Heart left ventricle (tissue), 16 donors: ENCODE measurements around the gene UBE2F. TPM values are rescaled to one million over a fixed set of nuclear protein-coding genes. Genes with fewer than 3 reads are reported as not detected.
A peak's percentile ranks its signal among the peaks of the same experiment; 100 is the strongest.

Experiments
- ATAC-seq, 4 donors: fragments of 200-7000 bp; cut with Tn5 transposase; one replicate each; pipeline ENCODE4 v1.9.1; 2020 to 2022; ENCODE audit warnings: moderate library complexity in 4 of 4, mild to moderate bottlenecking in 3 of 4, moderate number of reproducible peaks in 1 of 4
- DNase-seq, 5 donors: peaks; one replicate each; pipeline ENCODE4 v3.0.0-alpha.2; 2020
- H3K27ac ChIP-seq, 12 donors: fragments of 200-600 bp; sonication (generic) in 4 of 12; one replicate each; pipeline versions ENCODE4 v1.5.0 to v1.8.0; 2016 to 2022; ENCODE audit warnings: mild to moderate bottlenecking in 2 of 12
- H3K27me3 ChIP-seq, 9 donors: fragments of 200-600 bp; sonication (generic) in 2 of 9; one replicate each; pipeline versions ENCODE4 v1.5.1 to v1.8.0; 2016 to 2022; ENCODE audit warnings: mild to moderate bottlenecking in 3 of 9
- H3K36me3 ChIP-seq, 9 donors: fragments of 200-600 bp; sonication (generic) in 2 of 9; one replicate each; pipeline versions ENCODE4 v1.5.0 to v1.8.0; 2018 to 2022; ENCODE audit warnings: mild to moderate bottlenecking in 2 of 9
- H3K4me1 ChIP-seq, 12 donors: fragments of 200-600 bp; sonication (generic) in 4 of 12; one replicate each; pipeline versions ENCODE4 v1.5.0 to v1.8.0; 2016 to 2022; ENCODE audit warnings: mild to moderate bottlenecking in 3 of 12
- H3K4me3 ChIP-seq, 12 donors: fragments of 200-600 bp; sonication (generic) in 4 of 12; one replicate each; pipeline versions ENCODE4 v1.5.0 to v1.8.0; 2017 to 2022; ENCODE audit warnings: mild to moderate bottlenecking in 9 of 12, moderate library complexity in 4 of 12
- H3K9me3 ChIP-seq, 12 donors: fragments of 200-600 bp; sonication (generic) in 4 of 12; one replicate each; pipeline versions ENCODE4 v1.5.0 to v1.8.0; 2016 to 2022; ENCODE audit warnings: mild to moderate bottlenecking in 1 of 12
- CTCF ChIP-seq, 12 donors: fragments of 200-600 bp; sonication (generic) in 4 of 12; IDR thresholded peaks; one replicate each; pipeline versions ENCODE4 v1.5.0 to v1.8.0; 2018 to 2022; ENCODE audit warnings: antibody characterized with exemption in 12 of 12, mild to moderate bottlenecking in 5 of 12
- POLR2A ChIP-seq, 2 donors: fragments of 450-650 bp; IDR thresholded peaks; one replicate each; pipeline ENCODE4 v1.6.1; 2017; ENCODE audit warnings: antibody characterized with exemption in 2 of 2, mild to moderate bottlenecking in 2 of 2, moderate library complexity in 2 of 2
- WGBS, 4 donors: extraction: QIAGEN DNeasy Blood & Tissue Kit in 2 of 4; methylation state at CpG; one replicate each; pipeline versions ENCODE4 v1.1.5 to v1.1.7; 2013 to 2018; 5-methylcytosine and 5-hydroxymethylcytosine counted together
- intact Hi-C, 10 donors: fragments of 100-400 bp; cut with DNase I; formaldehyde crosslinking; loops; one replicate each; pipeline versions ENCODE4 v1.11.1 to v1.14.2; 2022
- polyA plus RNA-seq, 2 donors: library from polyadenylated mRNA; stranded (reverse); fragments of 200-250 nt; gene quantifications; one replicate each; pipeline ENCODE4 v1.2.3, GENCODE V29; 2013
- total RNA-seq, 9 donors: library from RNA; depleted of rRNA in 2 of 9; stranded (reverse); fragments of >200 nt in 2 of 9; fragmentation: NEBNext Ultra II Directional in 3 of 9; extraction: Animal tissue kit (Norgen Biotek cat#: 25700) in 3 of 9; gene quantifications; one replicate each; pipeline versions ENCODE4 v1.1.0 to v1.2.4, GENCODE V29; 2016 to 2023
- donor health status: ischemic (EF 13 %, LVEDD 7.1; RV severe dilation, severe dysfunction).
- donor health status: healthy with polysubstance abuse.
- donor health status: DM: no; HTN: yes; CAD: no.
- donor health status: DM: no; HTN: no; CAD: no.
- donor health status: ischemic (EF 25% LVEDD 6.9; RV normal size, moderate dysfunction).
- donor health status: ischemic (EF 25% LVEDD 5.7; RV mildly dilated, moderate dysfunction).
- donor health status: healthy.
- donor health status: DM: yes; HTN: yes; CAD: no.
- donor health status: ischemic (EF 35%, LVEDD 5.7; RV mildly dilated, moderate dysfunction).
- donor health status: nonischemic (EF 11% LVEDD 7.7; RV severe dilation, severe dysfunction).
- donor health status: DM: yes; HTN: yes; CAD: no.
- donor health status: PGD.
- donor health status: ischemic (EF 29% LVEDD 5.4; RV normal size, mild dysfunction).
- donor health status: nonischemic (EF 23%, LVEDD 6.1; RV moderate dilation, normal function).

The UBE2F gene
- total and polyA plus RNA-seq, 11 donors: 54.2 to 83.4 (median 60.6) TPM

- 84 to 97% (median 94%) methylated on average over 9 of the region's 9 CpGs for WGBS, 4 donors
- Histone ChIP-seq H3K9me3 (peaks cover 0 to 7% (median 0%) of the 10 kb centered on the region in 12 donors), H3K27ac (no peak overlapping the region), H3K4me3 (no peak overlapping the region), H3K36me3 (no peaks in the 10 kb centered on the region), H3K27me3 (no peaks in the 10 kb centered on the region), H3K4me1 (peaks cover 0 to 12% (median 0%) of the 10 kb centered on the region in 12 donors)
- ATAC-seq (no peak), DNase-seq (no peak)
- TF ChIP-seq POLR2A (IDR thresholded peaks at IDR 0.05) (no peak), CTCF (IDR thresholded peaks at IDR 0.05) (no peak)
- intact Hi-C loops: loop anchor here in 1 of 10 donors (10.0 kb wide), 1 partner anchor 335 kb away; no protein-coding TSS in a partner anchor
Observed at GRCh38 chr2:237929979-237930378, 36.8 kb upstream of the UBE2F start.

GRCh38 chr2:237931205-237931721, 35.6 kb upstream of the UBE2F start:
- Histone ChIP-seq H3K27ac (peak overlapping the region in 1 of 12 donors; percentile 57), H3K36me3 (no peaks in the 10 kb centered on the region), H3K9me3 (peaks cover 0 to 7% (median 0%) of the 10 kb centered on the region in 12 donors), H3K4me1 (peaks cover 0 to 22% (median 1%) of the 10 kb centered on the region in 12 donors), H3K27me3 (no peaks in the 10 kb centered on the region), H3K4me3 (no peak overlapping the region)
- 66 to 77% (median 74%) methylated on average over 8 to 9 of the region's 9 CpGs for WGBS, 4 donors
- intact Hi-C loops: no loop called here
- ATAC-seq: peak in 1 of 4 donors; percentile 23
- no peak for TF ChIP-seq CTCF (IDR thresholded peaks at IDR 0.05)
- no peak for TF ChIP-seq POLR2A (IDR thresholded peaks at IDR 0.05)
- DNase-seq: no peak

GRCh38 chr2:237932731-237933131, 34.1 kb upstream of the UBE2F start:
- no peaks in the 10 kb centered on the region for H3K36me3 ChIP-seq
- ATAC-seq (no peak), DNase-seq (no peak)
- TF ChIP-seq POLR2A (IDR thresholded peaks at IDR 0.05) (no peak), CTCF (IDR thresholded peaks at IDR 0.05) (no peak)
- intact Hi-C loops: no loop called here
- no peak overlapping the region for H3K27ac ChIP-seq
- no peaks in the 10 kb centered on the region for H3K27me3 ChIP-seq
- no peak overlapping the region for H3K4me3 ChIP-seq
- peaks cover 0 to 23% (median 1%) of the 10 kb centered on the region in 12 donors for H3K4me1 ChIP-seq
- H3K9me3 ChIP-seq: peaks cover 0 to 7% (median 0%) of the 10 kb centered on the region in 12 donors
- WGBS, 4 donors: 81 to 86% (median 83%) methylated on average over 3 of the region's 3 CpGs

GRCh38 chr2:237934186-237934585, 32.6 kb upstream of the UBE2F start:
- WGBS, 4 donors: 91 to 98% (median 97%) methylated on average over 5 of the region's 5 CpGs
- peaks cover 0 to 23% (median 1%) of the 10 kb centered on the region in 12 donors for H3K4me1 ChIP-seq
- no peak overlapping the region for H3K27ac ChIP-seq
- peaks cover 0 to 7% (median 0%) of the 10 kb centered on the region in 12 donors for H3K9me3 ChIP-seq
- no peaks in the 10 kb centered on the region for H3K27me3 ChIP-seq
- no peak for ATAC-seq
- no peaks in the 10 kb centered on the region for H3K36me3 ChIP-seq
- intact Hi-C loops: no loop called here
- no peak overlapping the region for H3K4me3 ChIP-seq
- no peak for DNase-seq
- no peak for TF ChIP-seq CTCF (IDR thresholded peaks at IDR 0.05)
